Measurements from ENCODE around the gene DOCK8.
A peak's percentile ranks its signal among the peaks of the same experiment; 100 is the strongest.
"Not testable (repeated sequence)": the region's sequence is repeated elsewhere in the genome, so short reads cannot be mapped to it uniquely, and the experiment has no call there.

Gene DOCK8

GRCh38 chr9:214648-215493 is at the start of gene DOCK8:
DOCK8 (plus strand) TSS chr9:214865; CDS start chr9:214977, 112 bp downstream.
- DNase-seq (ENCODE audit: low read depth, low spot score): no peak

- DNase-seq (ENCODE audit: low read depth, low spot score): not testable (repeated sequence)
Measured at GRCh38 chr9:169757-170156, 44.9 kb upstream of the DOCK8 start.

GRCh38 chr9:178140-178825 is 36.4 kb upstream of the DOCK8 start:
- DNase-seq (ENCODE audit: low read depth, low spot score): not testable (repeated sequence)

GRCh38 chr9:178970-179383 is 35.7 kb upstream of the DOCK8 start, which contains the start of gene ZNG1A:
ZNG1A (minus strand) TSS chr9:179056; CDS start chr9:178969, 87 bp downstream.
- DNase-seq (ENCODE audit: low read depth, low spot score): peak; percentile 60

- DNase-seq (ENCODE audit: low read depth, low spot score): not testable (repeated sequence)
Measured at GRCh38 chr9:199601-200000, 15.1 kb upstream of the DOCK8 start.

GRCh38 chr9:206481-206880 is 8.2 kb upstream of the DOCK8 start:
- DNase-seq (ENCODE audit: low read depth, low spot score): no peak

- DNase-seq (ENCODE audit: low read depth, low spot score): no peak
Measured at GRCh38 chr9:209143-209758, 5.4 kb upstream of the DOCK8 start.

- no peak for DNase-seq (ENCODE audit: low read depth, low spot score)
Measured at GRCh38 chr9:211036-211435, 3.6 kb upstream of the DOCK8 start.

GRCh38 chr9:211557-211956 is 3.1 kb upstream of the DOCK8 start:
- no peak for DNase-seq (ENCODE audit: low read depth, low spot score)

- no peak for DNase-seq (ENCODE audit: low read depth, low spot score)
Measured at GRCh38 chr9:212297-212696, 2.4 kb upstream of the DOCK8 start.

GRCh38 chr9:213901-214300 is 764 bp upstream of the DOCK8 start:
- DNase-seq (ENCODE audit: low read depth, low spot score): not testable (repeated sequence)

- DNase-seq (ENCODE audit: low read depth, low spot score): no peak
Measured at GRCh38 chr9:214351-214647, 366 bp upstream of the DOCK8 start.

GRCh38 chr9:215631-216155 is 1.0 kb downstream of the DOCK8 start:
- DNase-seq (ENCODE audit: low read depth, low spot score): no peak

GRCh38 chr9:216866-217265 is 2.2 kb downstream of the DOCK8 start:
- DNase-seq (ENCODE audit: low read depth, low spot score): no peak

- no peak for DNase-seq (ENCODE audit: low read depth, low spot score)
Measured at GRCh38 chr9:217950-218349, 3.3 kb downstream of the DOCK8 start.

GRCh38 chr9:219036-219435 is 4.4 kb downstream of the DOCK8 start:
- not testable (repeated sequence) for DNase-seq (ENCODE audit: low read depth, low spot score)

GRCh38 chr9:219670-220365 is 5.2 kb downstream of the DOCK8 start:
- DNase-seq (ENCODE audit: low read depth, low spot score): no peak

- DNase-seq (ENCODE audit: low read depth, low spot score): no peak
Measured at GRCh38 chr9:221989-222776, 7.5 kb downstream of the DOCK8 start.

GRCh38 chr9:223152-223551 is 8.5 kb downstream of the DOCK8 start:
- no peak for DNase-seq (ENCODE audit: low read depth, low spot score)

GRCh38 chr9:224026-224425 is 9.4 kb downstream of the DOCK8 start:
- no peak for DNase-seq (ENCODE audit: low read depth, low spot score)
